DOHH2 (cell line): Measurements from ENCODE around the gene FAM78A.

Experiments
- H3F3A ChIP-seq: fragments of 200-600 bp; sonication (generic), shearing (Covaris generic); 2 replicates; pipeline ENCODE4 v1.6.0; 2016; ENCODE audit warnings: antibody characterized with exemption, mild to moderate bottlenecking; ENCODE audit not compliant: control insufficient read depth, insufficient read depth
- H3K27ac ChIP-seq: fragments of 200-600 bp; sonication (generic); 2 replicates; pipeline ENCODE4 v1.5.1; 2014; ENCODE audit warnings: low read depth, mild to moderate bottlenecking, low read length, moderate library complexity
- H3K27me3 ChIP-seq: fragments of 200-600 bp; sonication (generic); 2 replicates; pipeline ENCODE4 v1.6.1; 2014; ENCODE audit warnings: mild to moderate bottlenecking, low read length, mixed read lengths; ENCODE audit not compliant: control insufficient read depth
- H3K36me3 ChIP-seq: fragments of 200-600 bp; sonication (generic); 2 replicates; pipeline ENCODE4 v1.6.1; 2014; ENCODE audit warnings: mild to moderate bottlenecking, low read length, moderate library complexity, mixed read lengths; ENCODE audit not compliant: control insufficient read depth
- H3K4me1 ChIP-seq: fragments of 200-600 bp; sonication (generic); 2 replicates; pipeline ENCODE4 v1.6.1; 2014; ENCODE audit warnings: mild to moderate bottlenecking, low read length, mixed read lengths; ENCODE audit not compliant: control insufficient read depth
- H3K4me2 ChIP-seq: fragments of 200-600 bp; sonication (generic); 2 replicates; pipeline ENCODE4 v1.6.0; 2014; ENCODE audit warnings: mild to moderate bottlenecking, low read length, moderate library complexity
- H3K4me3 ChIP-seq: fragments of 200-600 bp; sonication (generic); 2 replicates; pipeline ENCODE4 v1.5.1; 2014; ENCODE audit warnings: mild to moderate bottlenecking, low read length, mixed read lengths
- H3K79me2 ChIP-seq: fragments of 200-600 bp; sonication (generic); 2 replicates; pipeline ENCODE4 v1.6.1; 2014; ENCODE audit warnings: mild to moderate bottlenecking, low read length, mixed read lengths; ENCODE audit not compliant: control insufficient read depth
- H3K9me2 ChIP-seq: fragments of 200-600 bp; sonication (generic); replicated peaks from 2 replicates; pipeline ENCODE4 v1.6.1; 2014; ENCODE audit warnings: mild to moderate bottlenecking, low read length, mixed read lengths; ENCODE audit not compliant: control insufficient read depth
- H3K9me3 ChIP-seq: fragments of 200-600 bp; sonication (generic); 2 replicates; pipeline ENCODE4 v1.6.1; 2014; ENCODE audit warnings: antibody characterized with exemption, low read length, mixed read lengths; ENCODE audit not compliant: control insufficient read depth, insufficient read depth
- H4K20me1 ChIP-seq: fragments of 200-600 bp; sonication (generic); 2 replicates; pipeline ENCODE4 v1.6.0; 2014; ENCODE audit warnings: low read depth, mild to moderate bottlenecking, antibody characterized with exemption, low read length, moderate library complexity; ENCODE audit not compliant: control insufficient read depth, insufficient read depth
- CTCF ChIP-seq: fragments of 200-600 bp; sonication (generic); IDR thresholded peaks from one replicate; pipeline ENCODE4 v1.5.1; 2014; ENCODE audit warnings: antibody characterized with exemption, mild to moderate bottlenecking, low read depth, low read length; ENCODE audit not compliant: poor library complexity, severe bottlenecking
- EZH2phosphoT487 ChIP-seq: fragments of 200-600 bp; sonication (generic); IDR thresholded peaks from 2 replicates; pipeline ENCODE4 v1.6.1; 2017; ENCODE audit warnings: borderline replicate concordance, mild to moderate bottlenecking, antibody characterized with exemption, low read length, moderate library complexity, mixed read lengths

FAM78A gene

GRCh38 chr9:131282175-131282574 lies 5.9 kb upstream of the FAM78A start:
- H4K20me1 ChIP-seq, result no peaks in the 10 kb centered on the region
- H3K79me2 ChIP-seq, result no peaks in the 10 kb centered on the region
- no peak overlapping the region for H3K4me2 ChIP-seq
- no peaks in the 10 kb centered on the region for H3K27me3 ChIP-seq
- H3K4me3 ChIP-seq, result no peak overlapping the region
- TF ChIP-seq EZH2phosphoT487, result no peak
- TF ChIP-seq CTCF, result no peak
- H3K9me3 ChIP-seq, result no peaks in the 10 kb centered on the region
- no peaks in the 10 kb centered on the region for H3K36me3 ChIP-seq
- peaks cover 3% of the 10 kb centered on the region for H3F3A ChIP-seq
- no peaks in the 10 kb centered on the region for H3K9me2 ChIP-seq
- H3K4me1 ChIP-seq, result peaks cover 11% of the 10 kb centered on the region
- H3K27ac ChIP-seq, result no peak overlapping the region

GRCh38 chr9:131281119-131281965 lies 5.0 kb upstream of the FAM78A start:
- no peaks in the 10 kb centered on the region for H4K20me1 ChIP-seq
- no peaks in the 10 kb centered on the region for H3K27me3 ChIP-seq
- H3K4me2 ChIP-seq, result no peak overlapping the region
- peaks cover 11% of the 10 kb centered on the region for H3K4me1 ChIP-seq
- no peak overlapping the region for H3K4me3 ChIP-seq
- H3K36me3 ChIP-seq, result peaks cover under 1% of the 10 kb centered on the region; the same call in 1 of the 2 replicates
- TF ChIP-seq CTCF, result no peak
- no peak for TF ChIP-seq EZH2phosphoT487
- H3K9me2 ChIP-seq, result no peaks in the 10 kb centered on the region
- H3K79me2 ChIP-seq, result peaks cover 2% of the 10 kb centered on the region
- H3K27ac ChIP-seq, result no peak overlapping the region
- peaks cover 3% of the 10 kb centered on the region for H3F3A ChIP-seq
- no peaks in the 10 kb centered on the region for H3K9me3 ChIP-seq

GRCh38 chr9:131280660-131281059 lies 4.3 kb upstream of the FAM78A start:
- Histone ChIP-seq H4K20me1 (no peaks in the 10 kb centered on the region), H3K27ac (no peak overlapping the region), H3K9me3 (no peaks in the 10 kb centered on the region), H3K79me2 (peaks cover 9% of the 10 kb centered on the region), H3K27me3 (no peaks in the 10 kb centered on the region), H3K4me3 (no peak overlapping the region), H3K9me2 (no peaks in the 10 kb centered on the region), H3F3A (peaks cover 3% of the 10 kb centered on the region), H3K4me1 (peaks cover 11% of the 10 kb centered on the region), H3K4me2 (no peak overlapping the region), H3K36me3 (peaks cover 7% of the 10 kb centered on the region)
- TF ChIP-seq EZH2phosphoT487 (no peak), CTCF (no peak)
